GM12865 (cell line): ENCODE measurements around the gene TRMT2A.

Source experiments
- DNase-seq: peaks from one replicate; pipeline ENCODE4 v3.0.0; 2010; ENCODE audit warnings: low read depth
- H3K4me3 ChIP-seq: 2 replicates; pipeline ENCODE4 v1.5.1; 2011; ENCODE audit warnings: mild to moderate bottlenecking, low read depth, low read length, control low read depth
- CTCF ChIP-seq: IDR thresholded peaks from 2 replicates; pipeline ENCODE4 v1.5.1; 2011; ENCODE audit warnings: low read length, control low read depth, low read depth, inconsistent platforms; ENCODE audit not compliant: insufficient read depth; ENCODE audit errors: missing control alignments

TRMT2A gene

GRCh38 chr22:20138417-20138738, 21.4 kb upstream of the TRMT2A start:
- no peak for TF ChIP-seq CTCF
- DNase-seq = no peak

GRCh38 chr22:20137671-20138416, 20.8 kb upstream of the TRMT2A start:
- TF ChIP-seq CTCF = no peak
- H3K4me3 ChIP-seq = no peak overlapping the region
- no peak for DNase-seq

More at GRCh38 chr22:20138417-20138738, 21.4 kb upstream of the TRMT2A start:
- H3K4me3 ChIP-seq = no peak overlapping the region

GRCh38 chr22:20137113-20137512, 20.1 kb upstream of the TRMT2A start:
- no peak for DNase-seq
- no peak overlapping the region for H3K4me3 ChIP-seq
- no peak for TF ChIP-seq CTCF

GRCh38 chr22:20136603-20136873, 19.5 kb upstream of the TRMT2A start:
- H3K4me3 ChIP-seq = no peak overlapping the region
- DNase-seq = no peak
- TF ChIP-seq CTCF = no peak

GRCh38 chr22:20135806-20136602, 19.0 kb upstream of the TRMT2A start:
- DNase-seq = no peak
- H3K4me3 ChIP-seq = no peak overlapping the region
- TF ChIP-seq CTCF = no peak

- no peak overlapping the region for H3K4me3 ChIP-seq
- TF ChIP-seq CTCF = no peak
- DNase-seq = no peak
Observed at GRCh38 chr22:20135265-20135664, 18.2 kb upstream of the TRMT2A start.
